Psoas muscle (tissue), 8 donors: ENCODE data around the gene AUTS2. TPM values are rescaled to one million over a fixed set of nuclear protein-coding genes. Genes with fewer than 3 reads are reported as not detected.

Experiments
- ATAC-seq, 4 donors: fragments of 200-7000 bp; cut with Tn5 transposase; one replicate each; pipeline ENCODE4 v1.9.1; 2020; ENCODE audit warnings: moderate library complexity in 3 of 4, mild to moderate bottlenecking in 2 of 4
- DNase-seq, 2 donors: peaks; one replicate each; pipeline ENCODE4 v3.0.0-alpha.2; 2020
- H3K27ac ChIP-seq: fragments of 200-600 bp; one replicate; pipeline ENCODE4 v1.8.0; 2022
- H3K27me3 ChIP-seq, 3 donors: fragments of 200-600 bp in 1 of 3; one replicate each; pipeline versions ENCODE4 v1.6.1 to v1.8.0; 2013 to 2022; ENCODE audit warnings: low read length in 2 of 3, mild to moderate bottlenecking in 2 of 3, moderate library complexity in 1 of 3; ENCODE audit not compliant: insufficient read depth in 3 of 3
- H3K36me3 ChIP-seq, 2 donors: fragments of 200-600 bp in 1 of 2; one replicate each; pipeline versions ENCODE4 v1.6.1 to v1.8.0; 2013 to 2022; ENCODE audit warnings: low read depth in 1 of 2, mild to moderate bottlenecking in 1 of 2, moderate library complexity in 1 of 2; ENCODE audit not compliant: insufficient read depth in 1 of 2
- H3K4me1 ChIP-seq: fragments of 200-600 bp; one replicate; pipeline ENCODE4 v1.8.0; 2022
- H3K4me3 ChIP-seq: fragments of 200-600 bp; one replicate; pipeline ENCODE4 v1.8.0; 2022; ENCODE audit warnings: mild to moderate bottlenecking
- H3K9me3 ChIP-seq: fragments of 200-600 bp; one replicate; pipeline ENCODE4 v1.8.0; 2022
- WGBS, 3 donors: extraction: QIAGEN DNeasy Blood & Tissue Kit; methylation state at CpG; one replicate each; pipeline versions ENCODE4 v1.1.6 to v1.1.7; 2013; 5-methylcytosine and 5-hydroxymethylcytosine counted together
- intact Hi-C, 2 donors: fragments of 100-400 bp; cut with DNase I; formaldehyde crosslinking; loops; one replicate each; pipeline versions ENCODE4 v1.11.0 to v1.14.2; 2022
- polyA plus RNA-seq, 3 donors: library from polyadenylated mRNA; stranded (reverse); fragments of 200-250 nt; gene quantifications; one replicate each; pipeline ENCODE4 v1.2.3, GENCODE V29; 2013
- total RNA-seq, 4 donors: library from RNA; stranded (reverse); fragmentation: NEBNext Ultra II Directional in 2 of 4; extraction: Animal tissue kit (Norgen Biotek cat#: 25700) in 2 of 4; gene quantifications; one replicate each; pipeline versions ENCODE4 v1.2.1 to v1.2.4, GENCODE V29; 2021 to 2023
- TF ChIP-seq, protein P1 (sequence below): fragments of 200-600 bp; IDR thresholded peaks from one replicate; pipeline ENCODE4 v1.8.0; 2022; ENCODE audit warnings: antibody characterized with exemption
- donor health status: healthy with polysubstance abuse.
- donor health status: DM: no; HTN: no; CAD: no; lungs with moderate emphysema.
- donor health status: Bipolar disorder and iron deficiency.
- donor health status: healthy.
- donor health status: DM: yes; HTN: yes; CAD: no.
- donor health status: DM: no; HTN: no; CAD: no.
- donor health status: DM: no; HTN: no; CAD: no.
- donor health status: DM: yes; HTN: yes; CAD: no.

The AUTS2 gene
- total and polyA plus RNA-seq, 7 donors: 5.0 to 33.5 (median 14.3) TPM

DNA sequence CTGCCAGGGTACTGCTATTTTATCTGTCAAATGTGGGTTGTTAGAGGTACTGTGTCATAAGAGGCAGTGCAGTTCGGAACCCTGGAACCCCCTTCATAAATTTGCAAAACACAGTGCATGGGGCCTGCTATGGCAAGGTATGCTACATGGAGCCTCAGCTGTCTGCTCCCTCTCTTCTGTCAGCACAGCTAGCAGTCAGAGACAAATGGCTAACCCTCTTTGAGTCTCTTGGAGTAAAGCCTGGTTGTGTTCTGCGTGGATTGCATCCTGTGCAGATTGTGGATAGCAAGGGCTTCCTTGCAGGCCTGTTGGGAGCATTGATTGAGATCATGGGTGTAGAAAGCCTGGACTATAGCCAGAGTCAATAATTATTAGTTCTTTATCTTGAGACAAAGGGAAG is 397.8 kb downstream of the AUTS2 start:
- TF ChIP-seq, protein P1, sequence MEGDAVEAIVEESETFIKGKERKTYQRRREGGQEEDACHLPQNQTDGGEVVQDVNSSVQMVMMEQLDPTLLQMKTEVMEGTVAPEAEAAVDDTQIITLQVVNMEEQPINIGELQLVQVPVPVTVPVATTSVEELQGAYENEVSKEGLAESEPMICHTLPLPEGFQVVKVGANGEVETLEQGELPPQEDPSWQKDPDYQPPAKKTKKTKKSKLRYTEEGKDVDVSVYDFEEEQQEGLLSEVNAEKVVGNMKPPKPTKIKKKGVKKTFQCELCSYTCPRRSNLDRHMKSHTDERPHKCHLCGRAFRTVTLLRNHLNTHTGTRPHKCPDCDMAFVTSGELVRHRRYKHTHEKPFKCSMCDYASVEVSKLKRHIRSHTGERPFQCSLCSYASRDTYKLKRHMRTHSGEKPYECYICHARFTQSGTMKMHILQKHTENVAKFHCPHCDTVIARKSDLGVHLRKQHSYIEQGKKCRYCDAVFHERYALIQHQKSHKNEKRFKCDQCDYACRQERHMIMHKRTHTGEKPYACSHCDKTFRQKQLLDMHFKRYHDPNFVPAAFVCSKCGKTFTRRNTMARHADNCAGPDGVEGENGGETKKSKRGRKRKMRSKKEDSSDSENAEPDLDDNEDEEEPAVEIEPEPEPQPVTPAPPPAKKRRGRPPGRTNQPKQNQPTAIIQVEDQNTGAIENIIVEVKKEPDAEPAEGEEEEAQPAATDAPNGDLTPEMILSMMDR: no peak
- WGBS, 3 donors: 75 to 87% (median 76%) methylated on average over 2 of the region's 2 CpGs
- no peak for DNase-seq
- Histone ChIP-seq H3K9me3 (no peaks in the 10 kb centered on the region), H3K4me3 (no peak overlapping the region), H3K4me1 (no peaks in the 10 kb centered on the region), H3K27me3 (no peaks in the 10 kb centered on the region), H3K36me3 (no peaks in the 10 kb centered on the region), H3K27ac (no peak overlapping the region)
- ATAC-seq: no peak
- intact Hi-C loops: no loop called here

DNA sequence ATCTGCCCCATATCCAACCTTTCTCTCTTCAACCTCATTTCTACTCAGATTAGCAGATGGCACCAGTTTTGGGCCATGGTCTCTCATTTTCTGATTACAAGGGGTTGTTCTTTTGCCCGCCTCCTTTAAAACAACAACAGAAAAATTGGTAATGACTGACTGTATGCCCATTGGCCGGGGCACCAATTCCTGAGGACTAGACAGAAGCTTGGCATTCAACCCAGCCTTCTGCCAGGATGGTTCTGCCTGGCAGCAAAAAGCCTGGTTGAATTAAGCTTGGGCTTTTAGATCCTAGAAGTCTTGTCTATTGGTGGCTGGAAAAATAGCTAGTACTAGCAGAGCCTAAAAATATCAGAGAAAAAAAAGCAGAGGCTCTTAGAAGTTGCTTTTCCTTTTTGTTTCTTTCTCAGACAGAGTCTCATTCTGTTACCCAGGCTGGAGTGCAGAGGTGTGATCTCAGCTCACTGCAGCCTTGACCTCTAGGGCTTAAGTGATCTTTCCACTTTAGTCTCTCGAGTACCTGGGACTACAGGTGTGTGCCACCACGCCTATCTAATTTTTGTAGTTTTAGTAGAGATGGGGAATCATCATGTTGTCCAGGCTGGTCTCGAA is 402.6 kb downstream of the AUTS2 start:
- 80 to 89% (median 86%) methylated on average over 5 of the region's 5 CpGs for WGBS, 3 donors
- no peaks in the 10 kb centered on the region for H3K9me3 ChIP-seq
- H3K36me3 ChIP-seq: no peaks in the 10 kb centered on the region
- H3K4me1 ChIP-seq: no peaks in the 10 kb centered on the region
- H3K4me3 ChIP-seq: no peak overlapping the region
- H3K27me3 ChIP-seq: no peaks in the 10 kb centered on the region
- intact Hi-C loops: no loop called here
- H3K27ac ChIP-seq: no peak overlapping the region
- no peak for ATAC-seq
- TF ChIP-seq, protein P1: no peak
- no peak for DNase-seq

DNA sequence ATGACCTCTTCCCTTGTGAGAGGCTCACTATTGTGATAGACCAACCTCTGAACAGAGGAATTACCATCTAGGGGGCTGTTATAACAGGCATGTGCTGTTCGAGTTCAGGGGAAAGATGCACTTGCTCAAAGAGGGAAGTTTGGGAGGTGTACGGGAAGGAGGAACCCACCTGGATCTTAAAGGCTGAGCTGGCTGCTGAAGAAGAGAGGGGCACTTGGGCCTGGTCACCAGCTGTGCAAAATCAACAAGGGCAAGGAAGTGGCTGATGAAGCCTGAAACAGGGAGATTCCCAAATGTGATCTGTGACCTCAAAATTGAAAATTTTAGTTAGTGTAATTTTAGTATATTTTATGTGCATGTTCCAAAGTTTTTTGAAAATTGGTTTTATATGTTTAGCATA is 407.2 kb downstream of the AUTS2 start:
- H3K4me1 ChIP-seq: no peaks in the 10 kb centered on the region
- no peak overlapping the region for H3K4me3 ChIP-seq
- TF ChIP-seq, protein P1: no peak
- no peaks in the 10 kb centered on the region for H3K36me3 ChIP-seq
- intact Hi-C loops: no loop called here
- no peak overlapping the region for H3K27ac ChIP-seq
- 86 to 95% (median 93%) methylated on average over 2 of the region's 2 CpGs for WGBS, 3 donors
- no peaks in the 10 kb centered on the region for H3K27me3 ChIP-seq
- H3K9me3 ChIP-seq: no peaks in the 10 kb centered on the region
- ATAC-seq (no peak), DNase-seq (no peak)

DNA sequence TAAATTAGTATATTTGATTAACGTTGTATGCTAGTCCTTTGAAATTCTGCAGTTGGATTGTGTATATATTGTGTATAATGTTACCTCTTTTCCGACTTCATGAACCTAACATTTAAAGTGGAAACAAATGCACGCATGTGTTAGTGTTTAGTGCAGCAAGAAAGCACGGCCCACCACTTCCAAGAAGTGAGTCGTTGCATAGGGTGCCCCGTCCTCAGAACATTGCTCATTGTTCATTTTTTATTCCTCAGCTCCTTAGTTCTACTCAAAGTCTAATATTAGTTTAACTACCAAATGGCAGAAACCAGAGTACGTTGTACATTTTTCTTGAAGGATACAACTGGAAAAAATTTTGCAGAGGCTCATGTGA is 407.6 kb downstream of the AUTS2 start:
- DNase-seq: no peak
- intact Hi-C loops: no loop called here
- TF ChIP-seq, protein P1: no peak
- H3K36me3 ChIP-seq: no peaks in the 10 kb centered on the region
- no peaks in the 10 kb centered on the region for H3K9me3 ChIP-seq
- ATAC-seq: no peak
- 69 to 82% (median 78%) methylated on average over 7 of the region's 7 CpGs for WGBS, 3 donors
- H3K27ac ChIP-seq: no peak overlapping the region
- H3K4me1 ChIP-seq: no peaks in the 10 kb centered on the region
- H3K27me3 ChIP-seq: no peaks in the 10 kb centered on the region
- H3K4me3 ChIP-seq: no peak overlapping the region

DNA sequence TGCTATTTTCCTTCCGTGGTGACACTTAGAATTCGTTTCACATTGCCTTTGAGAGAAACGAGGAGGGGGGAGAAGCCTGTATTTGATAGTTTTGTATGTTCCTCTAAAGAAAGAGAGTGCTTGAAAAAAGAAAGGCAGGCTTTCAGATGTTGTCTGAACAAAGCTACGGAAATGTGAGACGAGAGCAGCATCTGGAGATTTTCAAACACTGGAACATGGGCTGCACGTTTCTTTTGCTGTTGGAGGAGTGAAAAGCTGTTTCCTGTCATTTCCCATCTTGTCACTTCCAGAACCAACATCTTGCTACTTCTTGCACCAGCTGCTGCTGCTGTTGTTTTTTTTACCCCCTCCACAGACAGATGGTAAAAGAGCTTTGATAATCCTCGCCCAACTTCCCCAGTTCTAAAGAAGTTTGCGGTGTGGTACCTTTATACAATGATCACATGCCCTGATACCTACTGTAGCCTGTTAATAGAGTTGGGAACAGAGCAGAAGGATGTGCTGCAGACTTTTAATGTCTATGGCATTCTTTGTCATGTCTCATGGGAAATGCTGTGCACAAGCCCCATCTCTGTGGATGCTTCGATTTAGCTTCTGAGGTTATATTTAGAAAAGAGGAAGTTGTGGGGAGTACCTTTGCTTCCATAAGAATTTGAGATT is 408.1 kb downstream of the AUTS2 start:
- WGBS, 3 donors: 34 to 38% (median 35%) methylated on average over 9 of the region's 9 CpGs
- no peak overlapping the region for H3K27ac ChIP-seq

More for the DNA sequence above, 408.1 kb downstream of the AUTS2 start:
- DNase-seq: no peak
- H3K4me1 ChIP-seq: no peaks in the 10 kb centered on the region
- H3K4me3 ChIP-seq: no peak overlapping the region
- intact Hi-C loops: no loop called here
- no peak for ATAC-seq
- H3K27me3 ChIP-seq: no peaks in the 10 kb centered on the region
- no peaks in the 10 kb centered on the region for H3K36me3 ChIP-seq
- TF ChIP-seq, protein P1: no peak
- no peaks in the 10 kb centered on the region for H3K9me3 ChIP-seq
